GM06990 (cell line): ENCODE measurements around the gene AKAP12.

Source experiments
- DNase-seq: peaks from one replicate; pipeline ENCODE4 v3.0.0-alpha.2; 2011; ENCODE audit not compliant: insufficient read length; ENCODE audit errors: extremely low read depth
- H3K27me3 ChIP-seq: replicated peaks from 2 replicates; pipeline ENCODE4 v1.6.0; 2011; ENCODE audit warnings: low read length; ENCODE audit not compliant: control insufficient read depth, insufficient read depth
- H3K36me3 ChIP-seq: 2 replicates; pipeline ENCODE4 v1.5.1; 2011; ENCODE audit warnings: low read length; ENCODE audit not compliant: control insufficient read depth, insufficient read depth
- H3K4me3 ChIP-seq: replicated peaks from 2 replicates; pipeline ENCODE4 v1.5.1; 2011; ENCODE audit warnings: low read depth, mild to moderate bottlenecking, control low read depth, low read length
- CTCF ChIP-seq: IDR thresholded peaks from 2 replicates; pipeline ENCODE4 v1.5.1; 2011; ENCODE audit warnings: low read length, control low read depth, mild to moderate bottlenecking, inconsistent platforms; ENCODE audit not compliant: insufficient read depth, poor library complexity, severe bottlenecking

The AKAP12 gene

GRCh38 chr6:151229401-151230276 lies 10.1 kb upstream of the AKAP12 start:
- no peak for DNase-seq
- Histone ChIP-seq H3K36me3 (no peaks in the 10 kb centered on the region), H3K4me3 (no peak overlapping the region), H3K27me3 (no peaks in the 10 kb centered on the region)
- no peak for TF ChIP-seq CTCF

GRCh38 chr6:151230277-151230577 lies 9.5 kb upstream of the AKAP12 start:
- H3K27me3 ChIP-seq, result no peaks in the 10 kb centered on the region
- no peak for TF ChIP-seq CTCF

GRCh38 chr6:151232899-151233298 lies 6.9 kb upstream of the AKAP12 start:
- no peak for TF ChIP-seq CTCF
- Histone ChIP-seq H3K27me3 (no peaks in the 10 kb centered on the region), H3K4me3 (no peak overlapping the region), H3K36me3 (no peaks in the 10 kb centered on the region)
- DNase-seq, result no peak

More at GRCh38 chr6:151230277-151230577, 9.5 kb upstream of the AKAP12 start:
- no peak for DNase-seq
- Histone ChIP-seq H3K36me3 (no peaks in the 10 kb centered on the region), H3K4me3 (no peak overlapping the region)

GRCh38 chr6:151233731-151234130 lies 6.0 kb upstream of the AKAP12 start:
- no peak overlapping the region for H3K4me3 ChIP-seq
- DNase-seq, result no peak
- H3K27me3 ChIP-seq, result peaks cover 2% of the 10 kb centered on the region
- TF ChIP-seq CTCF, result no peak
- H3K36me3 ChIP-seq, result no peaks in the 10 kb centered on the region

- H3K4me3 ChIP-seq, result no peak overlapping the region
- DNase-seq, result no peak
- TF ChIP-seq CTCF, result no peak
- no peaks in the 10 kb centered on the region for H3K36me3 ChIP-seq
- peaks cover 9% of the 10 kb centered on the region for H3K27me3 ChIP-seq
These were observed 2.9 kb upstream of the AKAP12 start for GRCh38 chr6:151236668-151237401.
